Measurements from ENCODE around the gene ME3.

The ME3 gene

GRCh38 chr11:86570451-86570850 lies 102.0 kb downstream of the ME3 start:
- TF ChIP-seq CTCF (IDR thresholded peaks at IDR 0.05) = no peak

- TF ChIP-seq CTCF (IDR thresholded peaks at IDR 0.05) = no peak
These were observed 102.4 kb downstream of the ME3 start for GRCh38 chr11:86570020-86570419.

- no peak for TF ChIP-seq CTCF (IDR thresholded peaks at IDR 0.05)
These were observed 103.3 kb downstream of the ME3 start for GRCh38 chr11:86569109-86569508.

DNA sequence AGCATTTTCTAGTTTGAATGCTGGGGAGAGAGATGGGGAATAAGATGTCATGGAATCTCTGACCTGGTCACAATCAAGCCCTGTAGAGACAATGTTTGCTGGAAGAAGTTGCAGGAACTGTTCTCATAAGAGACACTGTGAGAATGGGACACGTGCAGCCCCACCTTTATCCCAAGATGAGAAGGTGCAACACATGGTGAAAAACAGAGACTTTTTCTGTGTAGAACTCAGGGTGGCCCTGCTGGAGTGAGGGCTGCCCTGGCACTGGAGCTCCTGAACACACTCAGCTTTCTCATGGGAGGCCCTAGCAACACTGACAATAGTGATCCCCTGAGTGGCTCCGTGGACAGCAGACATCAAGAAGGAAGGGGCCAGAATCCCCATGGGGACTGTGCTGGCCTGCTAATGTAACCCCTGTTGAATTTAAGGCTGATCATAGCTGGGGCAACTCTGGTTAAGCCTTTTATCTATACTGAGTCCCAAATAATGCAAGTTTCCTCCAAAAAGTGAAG lies 106.6 kb downstream of the ME3 start:
- no peak for TF ChIP-seq CTCF (IDR thresholded peaks at IDR 0.05)

- no peak for TF ChIP-seq CTCF (IDR thresholded peaks at IDR 0.05)
These were observed 107.0 kb downstream of the ME3 start for GRCh38 chr11:86565388-86565787.

DNA sequence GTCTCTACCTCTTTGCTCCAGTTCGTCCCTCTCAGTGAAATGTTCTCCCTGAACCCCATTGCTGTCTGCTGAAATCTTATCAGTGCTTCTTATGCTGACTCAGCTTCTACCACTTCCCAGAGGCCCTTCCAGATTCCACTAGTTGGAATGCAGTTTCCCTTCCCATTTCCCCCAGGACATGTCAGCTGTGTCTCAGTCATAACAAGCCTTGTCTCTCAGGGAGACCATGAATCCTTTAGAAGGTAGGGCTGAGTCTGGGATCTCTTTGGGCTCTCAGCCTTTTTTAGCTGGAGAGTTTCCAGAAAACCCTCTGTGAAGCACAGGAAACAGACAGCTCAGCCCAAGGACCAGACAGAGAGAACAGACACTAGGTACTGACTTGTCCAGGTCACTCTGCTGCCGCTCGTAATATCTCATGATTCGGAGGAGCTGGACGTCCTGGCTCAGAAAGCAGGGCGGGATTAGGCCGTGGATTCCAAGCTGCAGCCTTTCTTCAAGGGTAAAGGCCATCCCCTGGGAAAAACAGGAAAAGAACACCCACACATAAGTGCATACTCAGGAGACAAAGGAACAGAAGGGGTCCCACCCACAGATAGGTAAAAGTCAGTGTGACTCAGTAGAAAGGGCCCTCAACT lies 113.0 kb downstream of the ME3 start:
- no peak for TF ChIP-seq CTCF (IDR thresholded peaks at IDR 0.05)

DNA sequence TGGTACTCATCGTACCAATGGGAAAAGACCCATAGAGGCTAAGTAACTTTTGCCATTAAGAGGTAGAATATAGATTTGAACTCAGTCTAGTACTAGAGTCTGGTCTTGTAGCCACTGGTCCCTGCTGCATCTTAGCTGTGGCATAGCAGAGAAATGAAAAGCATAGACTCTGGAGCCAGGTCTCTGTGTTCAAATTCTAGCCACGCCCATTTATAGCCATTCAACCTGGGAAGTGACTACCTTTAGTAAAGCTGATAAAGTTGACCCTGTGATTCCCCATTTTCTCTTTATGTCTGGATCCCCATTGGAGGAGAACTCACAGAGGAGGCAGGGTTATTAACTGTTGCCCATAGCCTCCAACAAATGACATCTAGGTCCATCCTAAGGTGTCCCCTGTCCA lies 113.6 kb downstream of the ME3 start:
- no peak for TF ChIP-seq CTCF (IDR thresholded peaks at IDR 0.05)

- no peak for TF ChIP-seq CTCF (IDR thresholded peaks at IDR 0.05)
These were observed 114.2 kb downstream of the ME3 start for GRCh38 chr11:86558207-86558606.

Data from LNCAP (cell line).